IMR-90 (cell line): Measurements from ENCODE around the gene MAGEA8. TPM values are rescaled to one million over a fixed set of nuclear protein-coding genes. Genes with fewer than 3 reads are reported as not detected.

ENCODE experiments used
- ATAC-seq: fragments of 200-7000 bp; cut with Tn5 transposase; 2 replicates; pipeline ENCODE4 v1.9.1; 2020; ENCODE audit warnings: low read depth, mild to moderate bottlenecking, moderate library complexity
- BruUV-seq: library from RNA; stranded (reverse); fragments of 400-500 nt; replicated peaks from 2 replicates; lab custom pipeline; 2021; lab: Mats Ljungman, UMichigan
- CTCF ChIA-PET: fragments of 300-600 bp; formaldehyde crosslinking; extraction: SDS; loops from one replicate; lab custom pipeline; 2021; ENCODE audit warnings: antibody characterized with exemption; lab: Yijun Ruan, JAX
- POLR2A ChIA-PET: fragments of 300-600 bp; sonication (Branson Sonifier 250); formaldehyde crosslinking; loops from one replicate; lab custom pipeline; 2022; ENCODE audit warnings: antibody characterized with exemption; ENCODE audit not compliant: unreplicated experiment; lab: Charles Lee
- DNase-seq: peaks from one replicate; pipeline ENCODE4 v3.0.0; 2013
- H2AFZ ChIP-seq: replicated peaks from 2 replicates; pipeline ENCODE3; 2013; ENCODE audit warnings: low read length, mild to moderate bottlenecking; ENCODE audit not compliant: poor library complexity
- H2AK5ac ChIP-seq: 2 replicates; pipeline ENCODE4 v1.6.1; 2013; ENCODE audit warnings: low read depth, low read length, inconsistent platforms
- H2AK9ac ChIP-seq: replicated peaks from 2 replicates; pipeline ENCODE3; 2013; ENCODE audit warnings: mild to moderate bottlenecking, low read depth, low read length, moderate library complexity; ENCODE audit not compliant: poor library complexity
- H2BK120ac ChIP-seq: 2 replicates; pipeline ENCODE4 v1.6.1; 2013; ENCODE audit warnings: low read depth, low read length, inconsistent platforms
- H2BK15ac ChIP-seq: 3 replicates; pipeline ENCODE4 v1.6.1; 2013; ENCODE audit warnings: low read depth, low read length, inconsistent platforms
- H2BK20ac ChIP-seq: 2 replicates; pipeline ENCODE4 v1.6.1; 2013; ENCODE audit warnings: low read depth, mild to moderate bottlenecking, inconsistent platforms, low read length, moderate library complexity
- H2BK5ac ChIP-seq: 2 replicates; pipeline ENCODE4 v1.6.1; 2013; ENCODE audit warnings: mild to moderate bottlenecking, low read depth, low read length, inconsistent platforms; ENCODE audit not compliant: poor library complexity, severe bottlenecking
- H3K14ac ChIP-seq: replicated peaks from 2 replicates; pipeline ENCODE4 v1.6.1; 2013; ENCODE audit warnings: low read depth, low read length, inconsistent platforms
- H3K18ac ChIP-seq: 2 replicates; pipeline ENCODE4 v1.6.1; 2013; ENCODE audit warnings: low read depth, low read length, control low read depth
- H3K23ac ChIP-seq: 2 replicates; pipeline ENCODE4 v1.6.1; 2013; ENCODE audit warnings: low read depth, low read length, inconsistent platforms
- H3K27ac ChIP-seq: 2 replicates; pipeline ENCODE4 v1.5.1; 2013; ENCODE audit warnings: mild to moderate bottlenecking, control low read depth, low read length; ENCODE audit not compliant: insufficient read depth
- H3K27me3 ChIP-seq: 2 replicates; pipeline ENCODE4 v1.6.1; 2013; ENCODE audit warnings: low read length; ENCODE audit not compliant: control insufficient read depth, insufficient read depth
- H3K36me3 ChIP-seq: 2 replicates; pipeline ENCODE4 v1.6.1; 2013; ENCODE audit warnings: low read length, mixed read lengths; ENCODE audit not compliant: control insufficient read depth, insufficient read depth
- H3K4ac ChIP-seq: 2 replicates; pipeline ENCODE4 v1.6.1; 2013; ENCODE audit warnings: low read depth, low read length, inconsistent platforms
- H3K4me1 ChIP-seq: 2 replicates; pipeline ENCODE4 v1.6.1; 2013; ENCODE audit warnings: low read length, mixed read lengths; ENCODE audit not compliant: control insufficient read depth, insufficient read depth
- H3K4me2 ChIP-seq: 2 replicates; pipeline ENCODE4 v1.6.1; 2013; ENCODE audit warnings: low read depth, mild to moderate bottlenecking, control low read depth, low read length, moderate library complexity
- H3K4me3 ChIP-seq: 2 replicates; pipeline ENCODE4 v1.5.1; 2013; ENCODE audit warnings: low read depth, mild to moderate bottlenecking, control low read depth, low read length, moderate library complexity; ENCODE audit not compliant: insufficient read depth
- H3K56ac ChIP-seq: 2 replicates; pipeline ENCODE4 v1.6.1; 2013; ENCODE audit warnings: low read length, inconsistent platforms; ENCODE audit not compliant: insufficient read depth; ENCODE audit errors: extremely low read depth
- H3K79me1 ChIP-seq, 2 experiments: 2 replicates each; pipeline ENCODE4 v1.6.1; 2013; ENCODE audit warnings: low read length in 2 of 2, inconsistent platforms in 1 of 2, low read depth in 1 of 2
- H3K9ac ChIP-seq: 2 replicates; pipeline ENCODE4 v1.6.1; 2013; ENCODE audit warnings: low read depth, low read length, control low read depth
- H3K9me1 ChIP-seq: 2 replicates; pipeline ENCODE4 v1.6.1; 2013; ENCODE audit warnings: low read length, inconsistent platforms; ENCODE audit not compliant: insufficient read depth
- H3K9me3 ChIP-seq: 2 replicates; pipeline ENCODE4 v1.6.1; 2013; ENCODE audit warnings: low read length; ENCODE audit not compliant: control insufficient read depth, insufficient read depth
- H4K20me1 ChIP-seq: 2 replicates; pipeline ENCODE4 v1.6.1; 2013; ENCODE audit warnings: low read length, inconsistent platforms; ENCODE audit not compliant: insufficient read depth
- H4K5ac ChIP-seq: 2 replicates; pipeline ENCODE4 v1.6.1; 2013; ENCODE audit warnings: mild to moderate bottlenecking, low read depth, low read length, control low read depth
- H4K8ac ChIP-seq, 2 experiments: 2 replicates each; pipeline ENCODE4 v1.6.1; 2013; ENCODE audit warnings: low read depth in 2 of 2, low read length in 2 of 2, control low read depth in 1 of 2, inconsistent platforms in 1 of 2
- H4K91ac ChIP-seq: 2 replicates; pipeline ENCODE4 v1.6.1; 2013; ENCODE audit warnings: low read depth, low read length, inconsistent platforms; ENCODE audit not compliant: insufficient read depth
- BHLHE40 ChIP-seq: fragments of 150-350 bp; IDR thresholded peaks from 2 replicates; pipeline ENCODE4 v1.6.1; 2016; ENCODE audit warnings: mild to moderate bottlenecking, low read depth, low read length
- CEBPB ChIP-seq: IDR thresholded peaks from 2 replicates; pipeline ENCODE4 v1.6.1; 2012; ENCODE audit warnings: low read depth, low read length, improper control_type of control experiment
- CHD1 ChIP-seq: IDR thresholded peaks from 2 replicates; pipeline ENCODE4 v1.6.1; 2012; ENCODE audit warnings: low read depth, low read length, improper control_type of control experiment
- FOS ChIP-seq: fragments of 150-350 bp; IDR thresholded peaks from 2 replicates; pipeline ENCODE4 v1.6.1; 2016; ENCODE audit warnings: low read depth, low read length
- MAFK ChIP-seq: IDR thresholded peaks from 2 replicates; pipeline ENCODE4 v1.6.1; 2012; ENCODE audit warnings: low read depth, low read length, improper control_type of control experiment
- MAZ ChIP-seq: IDR thresholded peaks from 2 replicates; pipeline ENCODE4 v1.6.1; 2012; ENCODE audit warnings: low read depth, mild to moderate bottlenecking, low read length, improper control_type of control experiment, moderate library complexity, borderline replicate concordance
- MXI1 ChIP-seq: IDR thresholded peaks from 2 replicates; pipeline ENCODE4 v1.6.1; 2012; ENCODE audit warnings: low read depth, mild to moderate bottlenecking, low read length, moderate library complexity, borderline replicate concordance
- NFE2L2 ChIP-seq: fragments of 150-350 bp; IDR thresholded peaks from 2 replicates; pipeline ENCODE4 v1.6.1; 2016; ENCODE audit warnings: low read depth, mild to moderate bottlenecking, low read length
- POLR2A ChIP-seq: IDR thresholded peaks from 2 replicates; pipeline ENCODE4 v1.6.1; 2012; ENCODE audit warnings: mild to moderate bottlenecking, low read depth, low read length
- RAD21 ChIP-seq: IDR thresholded peaks from 2 replicates; pipeline ENCODE4 v1.6.1; 2012; ENCODE audit warnings: low read length, improper control_type of control experiment
- RCOR1 ChIP-seq: IDR thresholded peaks from 2 replicates; pipeline ENCODE4 v1.6.1; 2012; ENCODE audit warnings: mild to moderate bottlenecking, low read length, improper control_type of control experiment; ENCODE audit not compliant: insufficient replicate concordance
- RFX5 ChIP-seq: IDR thresholded peaks from 2 replicates; pipeline ENCODE4 v1.8.0; 2012; ENCODE audit warnings: low read depth, mild to moderate bottlenecking, low read length, moderate library complexity
- SMC3 ChIP-seq: fragments of 150-350 bp; IDR thresholded peaks from 2 replicates; pipeline ENCODE4 v1.6.1; 2016; ENCODE audit warnings: low read depth, mild to moderate bottlenecking, antibody characterized with exemption, low read length, moderate library complexity
- WGBS, 2 experiments: methylation state at CpG; one replicate each; pipeline versions ENCODE4 v1.1.5 to v1.1.7; 2013; ENCODE audit warnings: missing lambda C conversion rate in 2 of 2; ENCODE audit not compliant: insufficient read length in 1 of 2; ENCODE audit errors: extremely low coverage in 2 of 2; 5-methylcytosine and 5-hydroxymethylcytosine counted together
- dilution Hi-C: fragments of 300-500 bp; cut with HindIII; formaldehyde crosslinking; loops from one replicate; pipeline ENCODE4 v1.14.3; 2018; ENCODE audit warnings: low sequenced_read_pairs; ENCODE audit not compliant: unreplicated experiment
- in situ Hi-C: fragments of 300-500 bp; cut with MboI; formaldehyde crosslinking; loops from 3 replicates; pipeline ENCODE4 v1.14.3; 2019; ENCODE audit warnings: low sequenced_read_pairs, inconsistent platforms, mixed read lengths
- intact Hi-C: fragments of 100-400 bp; cut with micrococcal nuclease; formaldehyde crosslinking; loops from 2 replicates; pipeline ENCODE4 v1.10.0; 2022
- polyA plus RNA-seq, 3 experiments: library from polyadenylated mRNA; depleted of rRNA; stranded (reverse); fragments of >200 nt; gene quantifications; 2 replicates each; pipeline ENCODE4 v1.2.3, GENCODE V29; 2012; ENCODE audit warnings: low replicate concordance in 1 of 3
- total RNA-seq: library from RNA; depleted of rRNA; stranded (reverse); fragments of >200 nt; gene quantifications from 2 replicates; pipeline ENCODE4 v1.2.3, GENCODE V29; 2012
- TF ChIP-seq, protein P1 (sequence below): conservative IDR thresholded peaks from 2 replicates; pipeline ENCODE4 v1.5.1; 2012; ENCODE audit warnings: mild to moderate bottlenecking, low read depth, low read length, improper control_type of control experiment
- TF ChIP-seq, protein P2 (sequence below): fragments of 150-350 bp; IDR thresholded peaks from 2 replicates; pipeline ENCODE4 v1.6.1; 2016; ENCODE audit warnings: low read depth, mild to moderate bottlenecking, low read length, moderate library complexity, borderline replicate concordance
- TF ChIP-seq, protein P3 (sequence below): fragments of 150-350 bp; IDR thresholded peaks from 2 replicates; pipeline ENCODE4 v1.6.1; 2017; ENCODE audit warnings: mild to moderate bottlenecking, antibody characterized with exemption, low read length, low read depth

The MAGEA8 gene
- total and polyA plus RNA-seq, 2 of the 4 experiments (the other 2 are of a cell fraction), result not detected

DNA sequence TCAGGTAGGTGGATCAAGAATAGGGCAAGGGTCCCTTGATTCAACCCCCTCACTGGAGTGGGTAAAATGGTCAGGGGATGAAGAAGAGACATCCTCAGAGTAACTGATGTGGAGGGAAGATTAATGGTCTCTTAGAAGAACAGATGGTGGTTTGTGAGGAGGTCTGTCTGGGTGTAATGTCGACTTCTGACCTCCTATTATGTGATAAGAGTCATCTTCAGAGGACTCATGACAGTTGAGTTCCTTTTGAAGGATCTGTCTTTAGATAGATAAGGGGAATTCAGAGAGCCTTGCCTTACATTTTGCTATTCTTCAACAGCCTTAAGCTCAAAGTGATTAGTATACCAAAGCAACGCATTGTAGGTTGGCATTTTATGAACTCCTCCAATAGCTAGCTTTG is 27.1 kb upstream of the MAGEA8 start:
- no peak overlapping the region for H4K8ac ChIP-seq
- no peak overlapping the region for H2AK9ac ChIP-seq
- no peak overlapping the region for H3K27ac ChIP-seq
- no peaks in the 10 kb centered on the region for H3K79me1 ChIP-seq
- H4K5ac ChIP-seq, result no peak overlapping the region
- no CpG with 5 or more reads among the region's 2 CpGs for WGBS, 2 experiments
- H4K20me1 ChIP-seq, result no peaks in the 10 kb centered on the region
- no peak overlapping the region for H3K56ac ChIP-seq
- no peak for TF ChIP-seq RFX5
- TF ChIP-seq MXI1, result no peak
- no peak for TF ChIP-seq SMC3
- TF ChIP-seq RCOR1, result no peak
- no peak for TF ChIP-seq RAD21
- TF ChIP-seq, protein P1, sequence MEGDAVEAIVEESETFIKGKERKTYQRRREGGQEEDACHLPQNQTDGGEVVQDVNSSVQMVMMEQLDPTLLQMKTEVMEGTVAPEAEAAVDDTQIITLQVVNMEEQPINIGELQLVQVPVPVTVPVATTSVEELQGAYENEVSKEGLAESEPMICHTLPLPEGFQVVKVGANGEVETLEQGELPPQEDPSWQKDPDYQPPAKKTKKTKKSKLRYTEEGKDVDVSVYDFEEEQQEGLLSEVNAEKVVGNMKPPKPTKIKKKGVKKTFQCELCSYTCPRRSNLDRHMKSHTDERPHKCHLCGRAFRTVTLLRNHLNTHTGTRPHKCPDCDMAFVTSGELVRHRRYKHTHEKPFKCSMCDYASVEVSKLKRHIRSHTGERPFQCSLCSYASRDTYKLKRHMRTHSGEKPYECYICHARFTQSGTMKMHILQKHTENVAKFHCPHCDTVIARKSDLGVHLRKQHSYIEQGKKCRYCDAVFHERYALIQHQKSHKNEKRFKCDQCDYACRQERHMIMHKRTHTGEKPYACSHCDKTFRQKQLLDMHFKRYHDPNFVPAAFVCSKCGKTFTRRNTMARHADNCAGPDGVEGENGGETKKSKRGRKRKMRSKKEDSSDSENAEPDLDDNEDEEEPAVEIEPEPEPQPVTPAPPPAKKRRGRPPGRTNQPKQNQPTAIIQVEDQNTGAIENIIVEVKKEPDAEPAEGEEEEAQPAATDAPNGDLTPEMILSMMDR, result no peak
- TF ChIP-seq, protein P2, sequence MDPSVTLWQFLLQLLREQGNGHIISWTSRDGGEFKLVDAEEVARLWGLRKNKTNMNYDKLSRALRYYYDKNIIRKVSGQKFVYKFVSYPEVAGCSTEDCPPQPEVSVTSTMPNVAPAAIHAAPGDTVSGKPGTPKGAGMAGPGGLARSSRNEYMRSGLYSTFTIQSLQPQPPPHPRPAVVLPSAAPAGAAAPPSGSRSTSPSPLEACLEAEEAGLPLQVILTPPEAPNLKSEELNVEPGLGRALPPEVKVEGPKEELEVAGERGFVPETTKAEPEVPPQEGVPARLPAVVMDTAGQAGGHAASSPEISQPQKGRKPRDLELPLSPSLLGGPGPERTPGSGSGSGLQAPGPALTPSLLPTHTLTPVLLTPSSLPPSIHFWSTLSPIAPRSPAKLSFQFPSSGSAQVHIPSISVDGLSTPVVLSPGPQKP, result no peak
- TF ChIP-seq NFE2L2, result no peak
- no peak for TF ChIP-seq FOS
- no peak for TF ChIP-seq POLR2A
- TF ChIP-seq MAZ, result no peak
- TF ChIP-seq CEBPB, result no peak
- TF ChIP-seq, protein P3, sequence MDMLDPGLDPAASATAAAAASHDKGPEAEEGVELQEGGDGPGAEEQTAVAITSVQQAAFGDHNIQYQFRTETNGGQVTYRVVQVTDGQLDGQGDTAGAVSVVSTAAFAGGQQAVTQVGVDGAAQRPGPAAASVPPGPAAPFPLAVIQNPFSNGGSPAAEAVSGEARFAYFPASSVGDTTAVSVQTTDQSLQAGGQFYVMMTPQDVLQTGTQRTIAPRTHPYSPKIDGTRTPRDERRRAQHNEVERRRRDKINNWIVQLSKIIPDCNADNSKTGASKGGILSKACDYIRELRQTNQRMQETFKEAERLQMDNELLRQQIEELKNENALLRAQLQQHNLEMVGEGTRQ, result no peak
- no peak for TF ChIP-seq MAFK
- no peak for TF ChIP-seq CHD1
- TF ChIP-seq BHLHE40, result no peak
- no peaks in the 10 kb centered on the region for H3K4me1 ChIP-seq
- no peak overlapping the region for H2BK20ac ChIP-seq
- no peak overlapping the region for H4K91ac ChIP-seq
- H3K27me3 ChIP-seq, result no peaks in the 10 kb centered on the region
- no peak overlapping the region for H2AK5ac ChIP-seq
- H3K9me3 ChIP-seq, result no peaks in the 10 kb centered on the region
- ChIA-PET POLR2A (no interaction called here), CTCF (no interaction called here)
- H3K4me3 ChIP-seq, result no peak overlapping the region
- H2BK5ac ChIP-seq, result no peak overlapping the region
- in situ Hi-C loops, result loop anchor here (25.0 kb wide), 1 partner anchor 92 kb away; the partner anchor contains the start of gene HSFX1
- H2AFZ ChIP-seq, result no peak overlapping the region
- dilution Hi-C loops, result no loop called here
- no TSS peak for BruUV-seq
- no peak overlapping the region for H2BK15ac ChIP-seq
- no peak overlapping the region for H2BK120ac ChIP-seq
- no peak overlapping the region for H3K4ac ChIP-seq
- H3K36me3 ChIP-seq, result no peaks in the 10 kb centered on the region
- no peak overlapping the region for H3K18ac ChIP-seq
- no peak for ATAC-seq
- no peak overlapping the region for H3K23ac ChIP-seq
- no peak overlapping the region for H3K9ac ChIP-seq
- no peak overlapping the region for H3K4me2 ChIP-seq
- DNase-seq, result no peak
- intact Hi-C loops, result no loop called here
- no peak overlapping the region for H3K14ac ChIP-seq
- no peaks in the 10 kb centered on the region for H3K9me1 ChIP-seq
